DND-41 (cell line): ENCODE data around the gene DUSP5.

Experiments used
- ATAC-seq: fragments of 200-7000 bp; cut with Tn5 transposase; 3 replicates; pipeline ENCODE4 v1.9.1; 2021; ENCODE audit warnings: low read depth; ENCODE audit not compliant: insufficient read depth
- DNase-seq: peaks from one replicate; pipeline ENCODE4 v3.0.0-alpha.2; 2020
- H2AFZ ChIP-seq: 2 replicates; pipeline ENCODE4 v1.6.0; 2012; ENCODE audit warnings: low read depth, low read length
- H3K27ac ChIP-seq: 2 replicates; pipeline ENCODE4 v1.5.1; 2012; ENCODE audit warnings: low read length, inconsistent platforms
- H3K27me3 ChIP-seq: fragments of 200-600 bp; sonication (generic); 2 replicates; pipeline ENCODE4 v1.6.0; 2012; ENCODE audit warnings: low read length, mild to moderate bottlenecking, inconsistent platforms; ENCODE audit not compliant: insufficient read depth, poor library complexity
- H3K36me3 ChIP-seq: 2 replicates; pipeline ENCODE4 v1.5.1; 2012; ENCODE audit warnings: low read length, inconsistent platforms; ENCODE audit not compliant: insufficient read depth
- H3K4me1 ChIP-seq: 2 replicates; pipeline ENCODE4 v1.5.1; 2012; ENCODE audit warnings: mild to moderate bottlenecking, low read length; ENCODE audit not compliant: insufficient read depth
- H3K4me2 ChIP-seq: 2 replicates; pipeline ENCODE4 v1.6.0; 2012; ENCODE audit warnings: mild to moderate bottlenecking, moderate library complexity, low read length, inconsistent platforms; ENCODE audit not compliant: insufficient read depth
- H3K4me3 ChIP-seq, 2 experiments: fragments of 200-600 bp in 1 of 2; shearing (Covaris generic) in 1 of 2; 2 replicates each; pipeline ENCODE4 v1.5.1; 2012 to 2016; ENCODE audit warnings: inconsistent platforms in 2 of 2, low read length in 2 of 2, mild to moderate bottlenecking in 2 of 2, low read depth in 1 of 2, moderate library complexity in 1 of 2
- H3K79me2 ChIP-seq: 2 replicates; pipeline ENCODE4 v1.6.0; 2012; ENCODE audit warnings: low read length, inconsistent platforms; ENCODE audit not compliant: insufficient read depth
- H3K9ac ChIP-seq: 2 replicates; pipeline ENCODE4 v1.6.0; 2012; ENCODE audit warnings: low read depth, mild to moderate bottlenecking, inconsistent platforms, low read length, moderate library complexity
- H3K9me3 ChIP-seq: 2 replicates; pipeline ENCODE4 v1.5.1; 2012; ENCODE audit warnings: low read length, moderate library complexity, mild to moderate bottlenecking, inconsistent platforms; ENCODE audit not compliant: insufficient read depth, severe bottlenecking
- H4K20me1 ChIP-seq: 2 replicates; pipeline ENCODE4 v1.6.0; 2012; ENCODE audit warnings: low read length; ENCODE audit not compliant: insufficient read depth
- EZH2 ChIP-seq: IDR thresholded peaks from 3 replicates; pipeline ENCODE4 v1.6.1; 2012; ENCODE audit warnings: borderline replicate concordance, low read depth, mild to moderate bottlenecking, moderate library complexity, low read length, inconsistent platforms; ENCODE audit not compliant: severe bottlenecking
- TF ChIP-seq, protein P1 (sequence below): IDR thresholded peaks from 2 replicates; pipeline ENCODE4 v1.5.1; 2012; ENCODE audit warnings: borderline replicate concordance, low read length, moderate library complexity, mild to moderate bottlenecking; ENCODE audit not compliant: poor library complexity, severe bottlenecking; ENCODE audit errors: extremely low read depth

DUSP5 gene

DNA sequence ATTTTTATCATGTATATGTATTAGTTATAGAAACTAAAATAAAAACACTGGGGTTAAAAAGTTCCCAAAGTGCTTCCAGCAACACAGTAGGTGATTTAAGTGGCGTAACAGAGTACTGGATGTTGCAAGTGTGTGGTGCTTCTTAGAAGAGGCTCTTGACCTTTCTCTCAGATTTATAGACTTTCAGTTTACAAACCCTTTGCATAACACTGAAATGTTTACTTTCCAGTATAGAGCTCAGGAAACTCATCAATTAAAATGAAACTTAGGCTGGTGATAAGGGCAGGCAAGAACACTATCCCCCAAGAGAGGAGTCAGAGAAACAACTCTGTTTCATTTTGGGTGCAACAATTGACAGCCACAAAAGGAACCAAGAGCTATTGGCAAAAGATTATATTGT, 42.3 kb downstream of the DUSP5 start:
- Histone ChIP-seq H3K36me3 (no peaks in the 10 kb centered on the region), H3K79me2 (no peaks in the 10 kb centered on the region), H3K9ac (no peak overlapping the region), H3K9me3 (no peaks in the 10 kb centered on the region), H3K4me3 (no peak overlapping the region), H4K20me1 (no peaks in the 10 kb centered on the region), H2AFZ (no peak overlapping the region), H3K4me2 (no peak overlapping the region), H3K27me3 (peaks cover 6% of the 10 kb centered on the region), H3K27ac (no peak overlapping the region), H3K4me1 (peaks cover 9% of the 10 kb centered on the region)
- TF ChIP-seq, protein P1, sequence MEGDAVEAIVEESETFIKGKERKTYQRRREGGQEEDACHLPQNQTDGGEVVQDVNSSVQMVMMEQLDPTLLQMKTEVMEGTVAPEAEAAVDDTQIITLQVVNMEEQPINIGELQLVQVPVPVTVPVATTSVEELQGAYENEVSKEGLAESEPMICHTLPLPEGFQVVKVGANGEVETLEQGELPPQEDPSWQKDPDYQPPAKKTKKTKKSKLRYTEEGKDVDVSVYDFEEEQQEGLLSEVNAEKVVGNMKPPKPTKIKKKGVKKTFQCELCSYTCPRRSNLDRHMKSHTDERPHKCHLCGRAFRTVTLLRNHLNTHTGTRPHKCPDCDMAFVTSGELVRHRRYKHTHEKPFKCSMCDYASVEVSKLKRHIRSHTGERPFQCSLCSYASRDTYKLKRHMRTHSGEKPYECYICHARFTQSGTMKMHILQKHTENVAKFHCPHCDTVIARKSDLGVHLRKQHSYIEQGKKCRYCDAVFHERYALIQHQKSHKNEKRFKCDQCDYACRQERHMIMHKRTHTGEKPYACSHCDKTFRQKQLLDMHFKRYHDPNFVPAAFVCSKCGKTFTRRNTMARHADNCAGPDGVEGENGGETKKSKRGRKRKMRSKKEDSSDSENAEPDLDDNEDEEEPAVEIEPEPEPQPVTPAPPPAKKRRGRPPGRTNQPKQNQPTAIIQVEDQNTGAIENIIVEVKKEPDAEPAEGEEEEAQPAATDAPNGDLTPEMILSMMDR: no peak
- TF ChIP-seq EZH2: no peak
- ATAC-seq (no peak), DNase-seq (no peak)

- Histone ChIP-seq H3K4me3 (no peak overlapping the region), H3K9me3 (no peaks in the 10 kb centered on the region), H3K79me2 (no peaks in the 10 kb centered on the region), H2AFZ (no peak overlapping the region), H4K20me1 (no peaks in the 10 kb centered on the region), H3K4me2 (no peak overlapping the region), H3K4me1 (no peaks in the 10 kb centered on the region), H3K27me3 (peaks cover 7% of the 10 kb centered on the region), H3K27ac (no peak overlapping the region), H3K36me3 (no peaks in the 10 kb centered on the region), H3K9ac (no peak overlapping the region)
- no peak for ATAC-seq
- no peak for TF ChIP-seq EZH2
- TF ChIP-seq, protein P1: no peak
- DNase-seq: no peak
These were observed 47.3 kb downstream of the DUSP5 start for GRCh38 chr10:110544958-110545537.

DNA sequence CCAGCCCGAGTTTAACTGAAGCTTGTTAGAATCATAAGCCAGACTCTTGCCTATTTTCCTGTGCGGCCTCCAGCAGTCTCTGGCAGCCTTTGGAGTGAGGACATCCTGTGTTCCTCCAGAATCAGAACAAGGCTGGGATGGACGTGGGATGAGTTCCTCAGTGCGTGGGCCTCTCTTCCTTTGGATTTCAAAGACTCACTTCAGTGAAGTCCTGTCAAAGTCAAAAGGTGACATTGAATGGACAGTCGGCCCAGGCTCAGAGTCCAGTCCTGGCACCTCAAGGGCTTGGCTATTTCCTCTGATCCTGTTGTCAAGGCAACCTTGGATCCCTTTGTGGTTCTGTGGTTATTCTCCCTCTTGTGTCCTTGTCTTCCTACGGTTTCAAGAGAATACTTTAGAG, 48.4 kb downstream of the DUSP5 start:
- H3K9ac ChIP-seq: no peak overlapping the region
- no peak for DNase-seq
- TF ChIP-seq EZH2: no peak
- TF ChIP-seq, protein P1: no peak

More for the DNA sequence above, 48.4 kb downstream of the DUSP5 start:
- Histone ChIP-seq H3K27me3 (peaks cover 12% of the 10 kb centered on the region), H3K27ac (no peak overlapping the region), H3K36me3 (no peaks in the 10 kb centered on the region), H4K20me1 (no peaks in the 10 kb centered on the region), H3K79me2 (no peaks in the 10 kb centered on the region), H3K9me3 (no peaks in the 10 kb centered on the region), H3K4me3 (no peak overlapping the region), H3K4me1 (no peaks in the 10 kb centered on the region), H2AFZ (no peak overlapping the region), H3K4me2 (no peak overlapping the region)
- no peak for ATAC-seq
